Subcutaneous abdominal adipose tissue (tissue), 5 donors: ENCODE results near the gene CPED1.
"Not testable (repeated sequence)": the region's sequence is repeated elsewhere in the genome, so short reads cannot be mapped to it uniquely, and the experiment has no call there.

Experiments
- H3K27ac ChIP-seq: one replicate; pipeline ENCODE4 v1.7.0; 2013; ENCODE audit warnings: low read depth, mild to moderate bottlenecking, inconsistent platforms, low read length, moderate library complexity
- H3K27me3 ChIP-seq, 5 donors: one replicate each; pipeline ENCODE4 v1.7.0; 2013; ENCODE audit warnings: low read length in 5 of 5, inconsistent platforms in 1 of 5; ENCODE audit not compliant: control insufficient read depth in 5 of 5, insufficient read depth in 4 of 5
- H3K36me3 ChIP-seq, 5 donors: one replicate each; pipeline ENCODE4 v1.7.0; 2013; ENCODE audit warnings: low read length in 5 of 5; ENCODE audit not compliant: control insufficient read depth in 5 of 5, insufficient read depth in 5 of 5
- H3K4me1 ChIP-seq, 5 donors: one replicate each; pipeline ENCODE4 v1.7.0; 2013; ENCODE audit warnings: low read length in 5 of 5, mild to moderate bottlenecking in 3 of 5, moderate library complexity in 1 of 5; ENCODE audit not compliant: control insufficient read depth in 5 of 5, insufficient read depth in 5 of 5
- H3K4me3 ChIP-seq, 5 donors: one replicate each; pipeline ENCODE4 v1.7.0; 2013; ENCODE audit warnings: low read length in 5 of 5, low read depth in 1 of 5
- H3K9ac ChIP-seq, 5 donors: one replicate each; pipeline ENCODE4 v1.7.0; 2013; ENCODE audit warnings: low read length in 5 of 5, mild to moderate bottlenecking in 4 of 5, moderate library complexity in 3 of 5
- H3K9me3 ChIP-seq, 5 donors: one replicate each; pipeline ENCODE4 v1.7.0; 2013; ENCODE audit warnings: low read length in 5 of 5; ENCODE audit not compliant: control insufficient read depth in 5 of 5
- donor health status: healthy.
- donor health status: healthy.
- donor health status: healthy.
- donor health status: healthy.
- donor health status: healthy.

The CPED1 gene

DNA sequence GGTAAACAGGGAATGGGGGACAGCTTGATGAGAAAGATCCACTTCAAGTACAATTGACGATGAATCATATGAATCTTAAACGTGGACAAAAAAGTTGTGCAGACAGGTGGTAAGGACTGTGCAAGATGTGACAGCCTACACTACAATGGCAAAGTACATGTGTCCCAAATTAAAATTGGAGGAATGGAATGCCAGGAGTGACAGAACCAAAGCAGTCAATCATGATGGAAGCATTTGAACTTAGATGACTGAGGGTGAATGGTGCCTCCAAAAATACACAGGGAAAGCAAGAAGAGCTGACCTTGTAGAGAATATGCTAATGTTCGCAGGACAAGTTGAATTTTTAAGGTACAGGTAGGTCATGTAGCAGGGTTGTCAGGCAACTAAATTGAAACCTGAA is 189.9 kb downstream of the CPED1 start:
- Histone ChIP-seq H3K9me3 (no peaks in the 10 kb centered on the region), H3K4me1 (peaks cover 0 to 3% (median 0%) of the 10 kb centered on the region in 5 donors), H3K27ac (no peak overlapping the region), H3K4me3 (no peak overlapping the region), H3K36me3 (peaks cover 0 to 7% (median 0%) of the 10 kb centered on the region in 5 donors), H3K27me3 (no peaks in the 10 kb centered on the region), H3K9ac (no peak overlapping the region)

DNA sequence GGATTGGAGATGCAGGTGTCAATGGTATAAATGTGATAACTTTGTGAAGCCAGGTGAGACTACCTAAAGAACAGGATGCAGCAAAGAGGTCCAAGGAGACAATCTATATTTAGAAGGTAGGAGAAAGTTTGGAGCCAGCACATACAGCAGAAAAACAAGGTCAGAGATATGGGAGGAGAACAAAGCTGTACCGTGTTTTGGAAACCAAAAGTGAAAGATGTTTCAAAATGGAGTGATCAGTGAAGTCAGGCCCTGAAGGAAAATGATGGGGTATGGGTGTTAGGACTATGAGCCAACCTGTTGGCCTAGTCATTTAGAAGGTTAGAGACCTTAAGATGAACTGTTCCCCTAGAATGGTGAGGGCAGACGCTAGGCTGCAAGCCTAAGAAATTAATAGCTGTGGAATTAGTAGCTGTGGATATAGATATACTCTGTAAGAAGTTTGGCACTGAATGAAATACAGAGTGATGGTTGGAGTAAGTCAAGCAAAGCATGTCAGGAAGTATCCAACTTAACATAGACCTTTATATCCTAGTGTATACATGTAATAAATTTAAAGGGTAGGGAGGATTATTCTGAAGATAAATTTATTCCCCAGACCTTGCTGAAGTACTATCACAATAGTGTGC is 190.5 kb downstream of the CPED1 start:
- Histone ChIP-seq H3K4me1 (peaks cover 0 to 3% (median 0%) of the 10 kb centered on the region in 5 donors), H3K4me3 (no peak overlapping the region), H3K27ac (no peak overlapping the region), H3K9ac (no peak overlapping the region), H3K9me3 (no peaks in the 10 kb centered on the region), H3K36me3 (peaks cover 0 to 7% (median 0%) of the 10 kb centered on the region in 5 donors), H3K27me3 (no peaks in the 10 kb centered on the region)

DNA sequence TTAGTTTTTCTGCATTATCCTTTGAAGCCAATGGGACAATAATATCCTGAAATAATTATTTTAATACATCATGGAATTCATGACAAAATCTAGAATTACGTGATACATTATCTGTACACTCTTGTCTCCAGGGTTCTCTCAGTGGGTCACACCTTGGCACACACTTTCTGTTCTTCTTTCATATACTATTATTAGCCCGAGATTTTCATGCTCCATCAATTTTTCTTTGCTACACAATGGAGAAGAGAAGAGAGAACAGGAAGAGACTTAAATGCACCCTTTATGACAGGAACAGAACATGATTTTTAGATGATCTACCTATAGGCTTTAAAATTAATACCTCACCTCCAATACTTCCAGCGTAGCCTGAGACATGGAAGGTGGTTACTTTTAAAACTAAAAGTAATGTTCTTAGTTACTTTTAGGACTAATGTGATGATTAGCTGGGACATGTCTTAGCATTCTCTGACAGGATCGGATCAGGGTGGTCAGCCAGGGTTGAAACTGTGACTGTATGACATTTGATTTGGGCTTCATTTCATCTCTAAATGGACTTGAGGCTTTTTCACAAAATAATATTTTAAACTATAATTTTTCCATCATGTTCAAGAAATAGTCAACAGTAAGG is 192.0 kb downstream of the CPED1 start:
- Histone ChIP-seq H3K9me3 (no peaks in the 10 kb centered on the region), H3K9ac (no peak overlapping the region), H3K36me3 (peaks cover 0 to 7% (median 0%) of the 10 kb centered on the region in 5 donors), H3K4me1 (peaks cover 0 to 3% (median 0%) of the 10 kb centered on the region in 5 donors), H3K27me3 (no peaks in the 10 kb centered on the region), H3K27ac (no peak overlapping the region), H3K4me3 (no peak overlapping the region)

DNA sequence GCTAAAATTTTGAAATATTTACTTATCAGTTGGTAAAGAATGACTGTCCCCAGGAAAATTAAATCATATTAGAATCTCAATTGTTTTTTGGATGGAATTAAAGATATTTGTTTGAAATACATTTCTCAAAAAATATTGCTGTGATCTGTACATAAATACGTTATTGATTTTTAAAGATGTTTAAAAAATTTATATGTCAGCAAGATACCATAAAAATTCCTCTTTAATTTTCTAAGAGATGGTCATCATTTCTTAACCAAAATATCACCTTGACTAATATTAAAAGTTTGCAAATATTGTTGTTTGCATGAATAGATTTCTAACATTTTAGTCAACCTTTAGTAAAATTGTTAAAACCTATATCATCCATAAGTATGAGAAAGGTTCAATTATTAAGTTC is 192.8 kb downstream of the CPED1 start:
- H3K4me3 ChIP-seq: no peak overlapping the region

DNA sequence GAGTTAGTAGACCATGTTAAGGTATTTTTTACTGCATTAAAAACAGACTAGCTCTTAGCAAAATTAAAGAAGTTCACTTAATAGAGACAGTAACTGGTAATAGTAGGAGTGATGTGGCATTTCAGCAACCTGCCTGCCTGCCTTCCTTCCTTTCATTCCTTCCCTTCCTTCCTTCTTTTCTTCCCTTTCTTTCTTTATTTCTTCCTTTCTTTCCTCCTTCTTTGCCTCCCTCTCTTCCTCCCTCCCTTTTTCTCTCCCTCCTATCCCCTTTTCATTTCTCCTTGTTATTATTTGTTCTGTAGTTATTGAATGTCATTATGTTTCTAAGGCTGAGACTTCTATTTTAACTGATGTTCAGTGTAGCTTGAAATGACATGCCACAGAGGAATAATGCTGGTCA is 193.8 kb downstream of the CPED1 start:
- Histone ChIP-seq H3K4me3 (no peak overlapping the region), H3K27ac (no peak overlapping the region)

More for the DNA sequence above, 192.8 kb downstream of the CPED1 start:
- Histone ChIP-seq H3K27ac (no peak overlapping the region), H3K4me1 (no peaks in the 10 kb centered on the region), H3K27me3 (no peaks in the 10 kb centered on the region), H3K9me3 (no peaks in the 10 kb centered on the region), H3K36me3 (peaks cover 0 to 7% (median 0%) of the 10 kb centered on the region in 5 donors), H3K9ac (no peak overlapping the region)

DNA sequence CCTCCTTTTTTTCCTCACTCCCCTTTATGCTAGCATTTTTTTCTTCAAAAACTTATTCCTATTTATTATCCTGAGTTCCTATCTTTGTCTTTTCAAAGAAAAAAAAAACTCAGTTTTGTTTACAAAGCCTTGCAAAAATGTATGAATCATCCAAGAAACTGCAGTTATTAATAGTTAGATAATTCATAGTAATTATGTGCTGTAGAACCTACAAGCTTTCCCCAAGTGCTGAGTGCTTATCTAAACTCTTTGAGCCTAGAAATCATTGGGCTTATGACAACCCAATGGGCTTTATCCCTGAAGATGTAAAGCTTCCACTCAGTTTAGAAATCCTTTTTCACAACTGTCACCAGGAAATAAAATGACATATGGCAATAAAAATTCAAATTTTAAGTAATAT is 194.4 kb downstream of the CPED1 start:
- Histone ChIP-seq H3K9ac (no peak overlapping the region), H3K27me3 (no peaks in the 10 kb centered on the region), H3K4me1 (peaks cover 0 to 4% (median 0%) of the 10 kb centered on the region in 5 donors), H3K27ac (no peak overlapping the region), H3K4me3 (no peak overlapping the region), H3K9me3 (no peaks in the 10 kb centered on the region), H3K36me3 (peaks cover 0 to 7% (median 0%) of the 10 kb centered on the region in 5 donors)

More for the DNA sequence above, 193.8 kb downstream of the CPED1 start:
- Histone ChIP-seq H3K9ac (no peak overlapping the region), H3K4me1 (peaks cover 0 to under 1% (median 0%) of the 10 kb centered on the region in 5 donors), H3K36me3 (peaks cover 0 to 7% (median 0%) of the 10 kb centered on the region in 5 donors), H3K27me3 (no peaks in the 10 kb centered on the region), H3K9me3 (no peaks in the 10 kb centered on the region)

DNA sequence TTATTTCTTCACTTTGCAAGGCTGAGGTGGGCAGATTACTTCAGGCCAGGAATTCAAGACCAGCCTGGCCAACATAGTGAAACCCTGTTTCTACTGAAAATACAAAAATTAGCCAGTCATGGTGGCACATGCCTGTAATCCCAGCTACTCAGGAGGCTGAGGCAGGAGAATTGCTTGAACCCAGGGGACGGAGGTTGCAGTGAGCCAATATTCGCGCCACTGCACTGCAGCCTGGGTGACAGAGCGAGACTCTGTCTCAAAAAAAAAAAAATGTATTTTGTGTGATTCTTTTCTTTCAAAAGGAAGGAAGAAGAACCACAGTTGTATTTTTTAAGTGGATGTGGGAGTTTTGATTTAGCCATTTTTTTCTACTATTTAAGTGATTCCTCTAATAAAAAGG is 195.4 kb downstream of the CPED1 start:
- H3K27me3 ChIP-seq, H3K9me3 ChIP-seq, H3K9ac ChIP-seq, H3K4me1 ChIP-seq, H3K36me3 ChIP-seq, H3K27ac ChIP-seq, H3K4me3 ChIP-seq: not testable (repeated sequence)

DNA sequence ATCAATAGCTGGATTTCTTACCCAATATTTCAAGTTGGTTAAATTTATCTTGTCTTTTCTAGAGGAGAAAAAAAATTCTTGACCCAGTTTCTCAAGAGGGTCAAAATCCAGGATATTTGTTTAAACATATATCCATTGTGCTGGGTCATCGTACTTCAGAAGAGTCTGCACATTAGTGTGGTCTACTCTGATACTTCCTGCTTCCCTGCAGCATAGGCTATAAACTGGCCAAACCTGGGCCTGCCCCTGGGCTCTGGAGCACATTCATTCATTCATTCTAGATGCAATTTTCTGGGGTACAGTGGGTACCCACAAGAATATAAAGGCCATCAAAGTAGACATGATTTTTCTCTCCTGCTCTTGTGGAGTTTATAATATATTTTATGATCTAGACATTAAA is 198.2 kb downstream of the CPED1 start:
- Histone ChIP-seq H3K4me1 (peaks cover 0 to 4% (median 0%) of the 10 kb centered on the region in 5 donors), H3K9me3 (no peaks in the 10 kb centered on the region), H3K27ac (no peak overlapping the region)

DNA sequence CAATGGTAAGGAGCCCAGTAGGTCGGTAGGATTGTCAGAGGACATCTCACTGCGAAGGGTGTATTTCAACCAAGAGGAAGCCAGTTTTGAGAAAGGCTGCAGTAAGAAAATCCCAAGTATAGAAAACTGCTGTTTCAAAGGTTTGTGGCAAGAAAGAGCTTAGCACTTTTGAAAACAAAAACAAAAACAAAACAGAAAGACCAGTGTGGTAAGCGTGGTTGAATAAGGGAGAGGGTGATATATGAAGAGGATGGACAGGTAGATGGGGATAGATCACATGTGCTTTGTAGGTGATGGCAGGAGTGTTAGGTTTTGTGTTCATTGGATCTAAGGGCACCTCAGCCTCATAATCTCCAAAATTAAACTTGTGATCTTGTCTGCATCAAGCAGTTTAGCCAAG is 198.7 kb downstream of the CPED1 start:
- no peaks in the 10 kb centered on the region for H3K9me3 ChIP-seq
- H3K27me3 ChIP-seq: no peaks in the 10 kb centered on the region
- H3K4me3 ChIP-seq: no peak overlapping the region
- no peaks in the 10 kb centered on the region for H3K36me3 ChIP-seq
- H3K4me1 ChIP-seq: peaks cover 0 to 4% (median 0%) of the 10 kb centered on the region in 5 donors
- no peak overlapping the region for H3K9ac ChIP-seq
- H3K27ac ChIP-seq: no peak overlapping the region

More for the DNA sequence above, 198.2 kb downstream of the CPED1 start:
- Histone ChIP-seq H3K36me3 (no peaks in the 10 kb centered on the region), H3K4me3 (no peak overlapping the region), H3K9ac (no peak overlapping the region), H3K27me3 (no peaks in the 10 kb centered on the region)

DNA sequence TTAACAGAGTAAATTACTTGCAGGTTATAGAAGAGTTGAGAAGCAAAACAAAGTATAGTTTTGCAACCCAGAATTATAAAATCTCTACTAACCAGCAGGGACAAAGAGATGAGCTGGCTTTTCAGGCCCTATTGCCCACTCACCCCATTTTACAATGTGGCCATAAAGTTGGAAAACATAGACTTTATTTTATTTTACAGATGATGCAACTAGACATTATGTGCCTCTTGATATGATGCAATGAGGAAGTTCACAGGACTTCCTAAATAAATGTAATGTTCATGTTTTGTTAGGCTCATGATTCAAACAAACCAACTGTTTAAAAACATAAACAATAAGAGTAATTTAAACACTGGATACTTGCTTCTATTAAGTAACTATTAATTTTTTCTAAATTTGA is 199.2 kb downstream of the CPED1 start:
- no peak overlapping the region for H3K4me3 ChIP-seq
- H3K9me3 ChIP-seq: no peaks in the 10 kb centered on the region
- H3K4me1 ChIP-seq: peaks cover 0 to 4% (median 0%) of the 10 kb centered on the region in 5 donors
- H3K27ac ChIP-seq: no peak overlapping the region
- H3K9ac ChIP-seq: no peak overlapping the region
- H3K36me3 ChIP-seq: no peaks in the 10 kb centered on the region
- no peaks in the 10 kb centered on the region for H3K27me3 ChIP-seq
